IMR-90 (cell line): ENCODE results near the gene TMPRSS3. TPM values are rescaled to one million over a fixed set of nuclear protein-coding genes. Genes with fewer than 3 reads are reported as not detected.
A peak's percentile ranks its signal among the peaks of the same experiment; 100 is the strongest.

Source experiments
- ATAC-seq: fragments of 200-7000 bp; cut with Tn5 transposase; 2 replicates; pipeline ENCODE4 v1.9.1; 2020; ENCODE audit warnings: low read depth, mild to moderate bottlenecking, moderate library complexity
- BruUV-seq: library from RNA; stranded (reverse); fragments of 400-500 nt; replicated peaks from 2 replicates; lab custom pipeline; 2021; lab: Mats Ljungman, UMichigan
- CTCF ChIA-PET: fragments of 300-600 bp; formaldehyde crosslinking; extraction: SDS; loops from one replicate; lab custom pipeline; 2021; ENCODE audit warnings: antibody characterized with exemption; lab: Yijun Ruan, JAX
- POLR2A ChIA-PET: fragments of 300-600 bp; sonication (Branson Sonifier 250); formaldehyde crosslinking; loops from one replicate; lab custom pipeline; 2022; ENCODE audit warnings: antibody characterized with exemption; ENCODE audit not compliant: unreplicated experiment; lab: Charles Lee
- DNase-seq: peaks from one replicate; pipeline ENCODE4 v3.0.0; 2013
- H2AFZ ChIP-seq: replicated peaks from 2 replicates; pipeline ENCODE3; 2013; ENCODE audit warnings: low read length, mild to moderate bottlenecking; ENCODE audit not compliant: poor library complexity
- H2AK5ac ChIP-seq: 2 replicates; pipeline ENCODE4 v1.6.1; 2013; ENCODE audit warnings: low read depth, low read length, inconsistent platforms
- H2AK9ac ChIP-seq: replicated peaks from 2 replicates; pipeline ENCODE3; 2013; ENCODE audit warnings: mild to moderate bottlenecking, low read depth, low read length, moderate library complexity; ENCODE audit not compliant: poor library complexity
- H2BK120ac ChIP-seq: 2 replicates; pipeline ENCODE4 v1.6.1; 2013; ENCODE audit warnings: low read depth, low read length, inconsistent platforms
- H2BK15ac ChIP-seq: 3 replicates; pipeline ENCODE4 v1.6.1; 2013; ENCODE audit warnings: low read depth, low read length, inconsistent platforms
- H2BK20ac ChIP-seq: 2 replicates; pipeline ENCODE4 v1.6.1; 2013; ENCODE audit warnings: low read depth, mild to moderate bottlenecking, inconsistent platforms, low read length, moderate library complexity
- H2BK5ac ChIP-seq: 2 replicates; pipeline ENCODE4 v1.6.1; 2013; ENCODE audit warnings: mild to moderate bottlenecking, low read depth, low read length, inconsistent platforms; ENCODE audit not compliant: poor library complexity, severe bottlenecking
- H3K14ac ChIP-seq: replicated peaks from 2 replicates; pipeline ENCODE4 v1.6.1; 2013; ENCODE audit warnings: low read depth, low read length, inconsistent platforms
- H3K18ac ChIP-seq: 2 replicates; pipeline ENCODE4 v1.6.1; 2013; ENCODE audit warnings: low read depth, low read length, control low read depth
- H3K23ac ChIP-seq: 2 replicates; pipeline ENCODE4 v1.6.1; 2013; ENCODE audit warnings: low read depth, low read length, inconsistent platforms
- H3K27ac ChIP-seq: 2 replicates; pipeline ENCODE4 v1.5.1; 2013; ENCODE audit warnings: mild to moderate bottlenecking, control low read depth, low read length; ENCODE audit not compliant: insufficient read depth
- H3K27me3 ChIP-seq: 2 replicates; pipeline ENCODE4 v1.6.1; 2013; ENCODE audit warnings: low read length; ENCODE audit not compliant: control insufficient read depth, insufficient read depth
- H3K36me3 ChIP-seq: 2 replicates; pipeline ENCODE4 v1.6.1; 2013; ENCODE audit warnings: low read length, mixed read lengths; ENCODE audit not compliant: control insufficient read depth, insufficient read depth
- H3K4ac ChIP-seq: 2 replicates; pipeline ENCODE4 v1.6.1; 2013; ENCODE audit warnings: low read depth, low read length, inconsistent platforms
- H3K4me1 ChIP-seq: 2 replicates; pipeline ENCODE4 v1.6.1; 2013; ENCODE audit warnings: low read length, mixed read lengths; ENCODE audit not compliant: control insufficient read depth, insufficient read depth
- H3K4me2 ChIP-seq: 2 replicates; pipeline ENCODE4 v1.6.1; 2013; ENCODE audit warnings: low read depth, mild to moderate bottlenecking, control low read depth, low read length, moderate library complexity
- H3K4me3 ChIP-seq: 2 replicates; pipeline ENCODE4 v1.5.1; 2013; ENCODE audit warnings: low read depth, mild to moderate bottlenecking, control low read depth, low read length, moderate library complexity; ENCODE audit not compliant: insufficient read depth
- H3K56ac ChIP-seq: 2 replicates; pipeline ENCODE4 v1.6.1; 2013; ENCODE audit warnings: low read length, inconsistent platforms; ENCODE audit not compliant: insufficient read depth; ENCODE audit errors: extremely low read depth
- H3K79me1 ChIP-seq, 2 experiments: 2 replicates each; pipeline ENCODE4 v1.6.1; 2013; ENCODE audit warnings: low read length in 2 of 2, inconsistent platforms in 1 of 2, low read depth in 1 of 2
- H3K9ac ChIP-seq: 2 replicates; pipeline ENCODE4 v1.6.1; 2013; ENCODE audit warnings: low read depth, low read length, control low read depth
- H3K9me1 ChIP-seq: 2 replicates; pipeline ENCODE4 v1.6.1; 2013; ENCODE audit warnings: low read length, inconsistent platforms; ENCODE audit not compliant: insufficient read depth
- H3K9me3 ChIP-seq: 2 replicates; pipeline ENCODE4 v1.6.1; 2013; ENCODE audit warnings: low read length; ENCODE audit not compliant: control insufficient read depth, insufficient read depth
- H4K20me1 ChIP-seq: 2 replicates; pipeline ENCODE4 v1.6.1; 2013; ENCODE audit warnings: low read length, inconsistent platforms; ENCODE audit not compliant: insufficient read depth
- H4K5ac ChIP-seq: 2 replicates; pipeline ENCODE4 v1.6.1; 2013; ENCODE audit warnings: mild to moderate bottlenecking, low read depth, low read length, control low read depth
- H4K8ac ChIP-seq, 2 experiments: 2 replicates each; pipeline ENCODE4 v1.6.1; 2013; ENCODE audit warnings: low read depth in 2 of 2, low read length in 2 of 2, control low read depth in 1 of 2, inconsistent platforms in 1 of 2
- H4K91ac ChIP-seq: 2 replicates; pipeline ENCODE4 v1.6.1; 2013; ENCODE audit warnings: low read depth, low read length, inconsistent platforms; ENCODE audit not compliant: insufficient read depth
- MXI1 ChIP-seq: IDR thresholded peaks from 2 replicates; pipeline ENCODE4 v1.6.1; 2012; ENCODE audit warnings: low read depth, mild to moderate bottlenecking, low read length, moderate library complexity, borderline replicate concordance
- NFE2L2 ChIP-seq: fragments of 150-350 bp; IDR thresholded peaks from 2 replicates; pipeline ENCODE4 v1.6.1; 2016; ENCODE audit warnings: low read depth, mild to moderate bottlenecking, low read length
- RCOR1 ChIP-seq: IDR thresholded peaks from 2 replicates; pipeline ENCODE4 v1.6.1; 2012; ENCODE audit warnings: mild to moderate bottlenecking, low read length, improper control_type of control experiment; ENCODE audit not compliant: insufficient replicate concordance
- WGBS, 2 experiments: methylation state at CpG; one replicate each; pipeline versions ENCODE4 v1.1.5 to v1.1.7; 2013; ENCODE audit warnings: missing lambda C conversion rate in 2 of 2; ENCODE audit not compliant: insufficient read length in 1 of 2; ENCODE audit errors: extremely low coverage in 2 of 2; 5-methylcytosine and 5-hydroxymethylcytosine counted together
- dilution Hi-C: fragments of 300-500 bp; cut with HindIII; formaldehyde crosslinking; loops from one replicate; pipeline ENCODE4 v1.14.3; 2018; ENCODE audit warnings: low sequenced_read_pairs; ENCODE audit not compliant: unreplicated experiment
- in situ Hi-C: fragments of 300-500 bp; cut with MboI; formaldehyde crosslinking; loops from 3 replicates; pipeline ENCODE4 v1.14.3; 2019; ENCODE audit warnings: low sequenced_read_pairs, inconsistent platforms, mixed read lengths
- intact Hi-C: fragments of 100-400 bp; cut with micrococcal nuclease; formaldehyde crosslinking; loops from 2 replicates; pipeline ENCODE4 v1.10.0; 2022
- polyA plus RNA-seq, 3 experiments: library from polyadenylated mRNA; depleted of rRNA; stranded (reverse); fragments of >200 nt; gene quantifications; 2 replicates each; pipeline ENCODE4 v1.2.3, GENCODE V29; 2012; ENCODE audit warnings: low replicate concordance in 1 of 3
- total RNA-seq: library from RNA; depleted of rRNA; stranded (reverse); fragments of >200 nt; gene quantifications from 2 replicates; pipeline ENCODE4 v1.2.3, GENCODE V29; 2012

The TMPRSS3 gene
- total and polyA plus RNA-seq, 2 of the 4 experiments (the other 2 are of a cell fraction), result not detected

- TF ChIP-seq MXI1, result no peak
Observed at GRCh38 chr21:42367367-42368165, 28.3 kb downstream of the TMPRSS3 start (continued).

GRCh38 chr21:42366292-42367010 lies 29.4 kb downstream of the TMPRSS3 start, which contains the start of gene TFF1:
Gene TFF1 (minus strand): TSS chr21:42366535. CDS start chr21:42366495, 40 bp downstream.
- Histone ChIP-seq H3K4ac (no peak within 1 kb of the TSS), H3K9me1 (no peaks in the 10 kb centered on the region), H3K27ac (no peak within 1 kb of the TSS), H3K27me3 (peaks cover 15% of the 10 kb centered on the region; the same call in 1 of the 2 replicates), H3K4me1 (no peaks in the 10 kb centered on the region), H4K8ac (no peak within 1 kb of the TSS), H2BK15ac (no peak within 1 kb of the TSS), H3K9me3 (no peaks in the 10 kb centered on the region), H3K18ac (no peak within 1 kb of the TSS), H2BK120ac (no peak within 1 kb of the TSS), H4K20me1 (no peaks in the 10 kb centered on the region), H3K79me1 (no peaks in the 10 kb centered on the region), H3K36me3 (no peaks in the 10 kb centered on the region), H2BK5ac (no peak within 1 kb of the TSS), H3K14ac (no peak within 1 kb of the TSS), H3K9ac (no peak within 1 kb of the TSS), H3K56ac (no peak within 1 kb of the TSS), H3K4me3 (no peak within 1 kb of the TSS), H3K23ac (no peak within 1 kb of the TSS), H2BK20ac (no peak within 1 kb of the TSS), H2AFZ (no peak within 1 kb of the TSS), H4K5ac (no peak within 1 kb of the TSS), H3K4me2 (no peak within 1 kb of the TSS), H4K91ac (no peak within 1 kb of the TSS), H2AK9ac (no peak within 1 kb of the TSS), H2AK5ac (no peak within 1 kb of the TSS)
- CTCF ChIA-PET, result interaction anchor here (0.7 to 0.8 kb wide), 2 partner anchors 9 to 15 kb away, joined by 3 read pairs; no protein-coding TSS in a partner anchor
- 76% methylated on average over 10 of the region's 19 CpGs; no CpG with 5 or more reads in 1 of the 2 experiments for WGBS, 2 experiments
- peak; percentile 10 for DNase-seq
- TF ChIP-seq RCOR1 (no peak), NFE2L2 (no peak)
- dilution Hi-C loops (no loop called here), intact Hi-C loops (no loop called here), in situ Hi-C loops (no loop called here)
- no peak for ATAC-seq
- POLR2A ChIA-PET, result no interaction called here
- BruUV-seq, result no TSS peak
